GM12875 (cell line): ENCODE measurements around the gene SST.

Experiments
- H3K4me3 ChIP-seq: one replicate; pipeline ENCODE4 v1.5.1; 2011; ENCODE audit warnings: low read depth, low read length, control low read depth
- TF ChIP-seq, protein P1 (sequence below): IDR thresholded peaks from 2 replicates; pipeline ENCODE4 v1.5.1; 2011; ENCODE audit warnings: low read depth, mild to moderate bottlenecking, control low read depth, inconsistent platforms, low read length, moderate library complexity, borderline replicate concordance; ENCODE audit not compliant: insufficient read depth

Gene SST

DNA sequence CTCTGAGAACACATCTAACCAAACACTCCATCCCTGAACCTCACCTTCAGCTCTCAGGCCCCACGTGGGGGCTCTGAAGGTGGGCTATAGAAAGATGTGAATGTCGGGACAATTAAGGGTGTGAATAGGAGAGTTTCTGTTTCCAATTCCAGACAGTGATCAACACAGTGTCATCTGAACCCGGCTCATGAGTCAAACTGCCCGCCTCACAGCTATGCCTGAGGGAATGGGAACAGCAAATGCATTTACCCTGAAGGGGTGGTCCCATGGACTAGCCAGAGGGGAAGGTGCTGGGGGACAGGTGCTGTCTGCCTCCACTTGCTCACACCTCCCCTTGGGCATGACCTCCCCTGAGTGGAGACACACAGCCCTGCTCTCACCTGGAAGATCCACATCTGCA is 25.8 kb upstream of the SST start:
- no peak overlapping the region for H3K4me3 ChIP-seq
- TF ChIP-seq, protein P1, sequence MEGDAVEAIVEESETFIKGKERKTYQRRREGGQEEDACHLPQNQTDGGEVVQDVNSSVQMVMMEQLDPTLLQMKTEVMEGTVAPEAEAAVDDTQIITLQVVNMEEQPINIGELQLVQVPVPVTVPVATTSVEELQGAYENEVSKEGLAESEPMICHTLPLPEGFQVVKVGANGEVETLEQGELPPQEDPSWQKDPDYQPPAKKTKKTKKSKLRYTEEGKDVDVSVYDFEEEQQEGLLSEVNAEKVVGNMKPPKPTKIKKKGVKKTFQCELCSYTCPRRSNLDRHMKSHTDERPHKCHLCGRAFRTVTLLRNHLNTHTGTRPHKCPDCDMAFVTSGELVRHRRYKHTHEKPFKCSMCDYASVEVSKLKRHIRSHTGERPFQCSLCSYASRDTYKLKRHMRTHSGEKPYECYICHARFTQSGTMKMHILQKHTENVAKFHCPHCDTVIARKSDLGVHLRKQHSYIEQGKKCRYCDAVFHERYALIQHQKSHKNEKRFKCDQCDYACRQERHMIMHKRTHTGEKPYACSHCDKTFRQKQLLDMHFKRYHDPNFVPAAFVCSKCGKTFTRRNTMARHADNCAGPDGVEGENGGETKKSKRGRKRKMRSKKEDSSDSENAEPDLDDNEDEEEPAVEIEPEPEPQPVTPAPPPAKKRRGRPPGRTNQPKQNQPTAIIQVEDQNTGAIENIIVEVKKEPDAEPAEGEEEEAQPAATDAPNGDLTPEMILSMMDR: no peak

DNA sequence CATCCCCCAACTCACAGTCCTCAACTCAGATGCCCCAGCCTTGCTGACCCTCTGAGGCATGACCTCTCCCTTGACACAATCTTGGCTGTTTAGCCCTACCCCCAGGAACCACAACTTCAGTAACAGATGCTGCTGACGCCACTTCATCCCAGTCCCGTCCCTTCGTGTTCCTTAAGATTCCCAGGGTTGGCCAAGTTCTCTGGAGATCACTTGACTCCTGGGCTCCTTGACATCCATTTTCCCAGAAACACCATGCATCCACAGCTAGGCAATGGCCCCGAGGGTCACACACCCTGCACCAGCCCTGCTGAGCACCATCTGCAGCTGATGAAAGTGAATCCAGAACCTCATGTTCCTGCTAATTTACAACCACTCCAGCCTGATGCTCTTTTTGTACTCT is 25.3 kb upstream of the SST start:
- no peak overlapping the region for H3K4me3 ChIP-seq
- TF ChIP-seq, protein P1: no peak

DNA sequence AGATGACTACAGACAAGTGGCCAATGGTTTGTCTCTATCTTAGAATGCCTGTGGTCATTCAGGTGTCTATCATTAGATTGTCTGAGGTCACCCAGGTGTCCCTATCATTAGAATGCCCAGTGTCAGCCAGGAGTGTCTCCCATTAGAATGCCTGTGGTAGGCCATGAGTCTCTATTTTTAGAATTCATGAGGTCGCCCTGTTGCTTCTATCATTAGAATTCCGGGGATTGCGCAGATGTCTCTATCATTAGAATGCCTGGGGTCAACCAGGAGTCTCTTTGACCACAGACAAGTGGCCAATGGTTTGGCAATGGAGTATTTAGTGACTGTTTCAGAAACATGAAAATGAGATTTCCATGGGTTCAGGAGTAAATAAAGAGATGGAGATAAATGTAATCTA is 24.6 kb upstream of the SST start:
- TF ChIP-seq, protein P1: no peak
- H3K4me3 ChIP-seq: no peak overlapping the region

DNA sequence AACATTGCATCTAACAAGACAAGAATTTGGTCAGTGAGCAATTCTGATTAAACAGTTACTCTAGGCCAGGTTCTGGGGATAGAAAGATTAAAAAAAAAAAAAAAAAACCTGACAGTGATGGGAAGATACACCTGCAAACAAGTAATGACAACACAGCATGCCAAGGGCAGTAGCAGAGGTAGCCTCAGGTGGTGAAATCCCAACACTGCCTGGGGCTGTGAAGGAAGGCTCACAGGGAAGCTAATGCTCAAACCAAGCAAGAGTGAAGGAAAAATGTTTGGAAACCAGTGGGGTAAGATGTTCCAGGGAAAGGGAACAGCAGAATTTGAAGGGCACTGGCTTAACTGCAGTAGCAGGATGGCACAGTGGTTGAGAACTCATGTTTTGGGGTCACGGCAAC is 23.2 kb upstream of the SST start:
- H3K4me3 ChIP-seq: no peak overlapping the region
- TF ChIP-seq, protein P1: no peak

DNA sequence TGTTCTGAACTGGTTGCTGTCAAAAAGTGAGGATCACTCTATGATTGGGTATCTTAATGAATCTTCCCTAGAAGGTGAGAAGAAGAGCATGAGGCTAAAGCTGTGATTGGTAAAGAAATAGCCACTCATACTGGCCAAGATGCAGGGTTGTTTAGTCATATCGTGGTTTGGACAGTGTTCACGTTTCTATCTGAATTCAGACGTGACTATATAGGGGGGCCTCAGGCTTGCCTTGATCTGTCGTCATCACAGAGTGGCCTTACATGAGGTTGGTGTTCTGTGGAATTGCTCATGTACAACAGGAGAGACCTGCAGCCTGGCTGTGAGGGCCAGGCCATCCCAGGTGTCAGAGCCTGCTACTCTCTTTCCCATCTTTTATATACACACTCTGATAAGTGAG is 19.8 kb upstream of the SST start:
- TF ChIP-seq, protein P1: no peak
- no peak overlapping the region for H3K4me3 ChIP-seq

DNA sequence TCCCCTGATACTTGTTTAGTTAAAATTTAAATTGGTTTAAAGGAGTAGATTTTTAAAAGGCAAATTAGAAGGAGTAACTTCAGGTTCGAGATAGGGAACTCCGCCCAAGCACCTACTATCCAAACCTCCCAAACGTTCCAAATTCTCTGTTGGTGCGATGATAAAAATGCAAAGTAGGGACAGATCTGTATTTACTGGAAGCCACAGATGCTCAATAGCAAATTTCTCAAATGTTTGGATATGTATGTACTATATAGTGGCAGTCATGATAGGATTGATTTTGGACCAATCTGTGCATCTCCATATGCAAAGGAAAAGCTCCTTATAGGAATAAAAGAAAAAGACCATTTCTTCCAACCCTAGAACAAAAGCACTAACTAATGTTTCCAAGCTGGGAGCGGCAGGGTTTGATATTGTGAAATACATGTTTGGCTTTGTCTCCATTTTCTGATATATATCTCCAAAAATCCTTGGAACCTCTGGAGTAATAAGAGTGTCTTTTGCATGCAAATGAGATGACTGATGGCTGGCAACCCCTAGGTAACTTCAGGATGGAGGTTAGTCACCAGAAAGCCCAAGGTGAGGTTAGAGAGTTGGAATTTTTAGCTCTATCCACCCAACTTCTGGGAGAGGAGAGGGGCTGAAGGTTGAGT is 16.6 kb upstream of the SST start:
- TF ChIP-seq, protein P1: no peak
- no peak overlapping the region for H3K4me3 ChIP-seq

DNA sequence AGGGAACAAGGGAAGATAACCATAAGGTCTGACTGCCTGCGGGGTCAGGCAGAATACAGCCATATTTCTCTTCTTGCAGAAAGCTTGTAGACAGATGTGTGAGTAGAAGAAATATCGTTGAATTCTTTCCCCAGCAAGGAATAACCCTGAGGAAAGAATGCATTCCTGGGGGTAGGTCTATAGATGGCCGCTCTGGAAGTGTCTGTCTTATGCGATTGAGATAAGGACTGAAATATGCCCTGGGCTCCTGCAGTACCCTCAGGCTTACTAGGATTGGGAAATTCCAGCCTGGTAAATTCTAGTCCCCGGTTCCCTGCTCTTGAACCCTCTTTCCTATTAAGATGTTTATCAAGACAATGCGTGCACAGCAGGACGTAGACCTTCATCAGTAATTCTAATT is 15.8 kb upstream of the SST start:
- TF ChIP-seq, protein P1: no peak
- H3K4me3 ChIP-seq: no peak overlapping the region
